Measurements from ENCODE around the gene UCHL5. TPM values are rescaled to one million over a fixed set of nuclear protein-coding genes. Genes with fewer than 3 reads are reported as not detected.
A peak's percentile ranks its signal among the peaks of the same experiment; 100 is the strongest.

Gene UCHL5
- total RNA-seq, 1 experiment from 2014 or later: 42.1 TPM

GRCh38 chr1:193042766-193043691 is 16.1 kb downstream of the UCHL5 start:
- Histone ChIP-seq H4K5ac (ENCODE audit: insufficient read length, low read depth, low read length) (no peak overlapping the region), H2BK120ac (ENCODE audit: low read depth, low read length, poor library complexity, severe bottlenecking) (no peak overlapping the region), H3K4ac (ENCODE audit: low read depth, low read length) (no peak overlapping the region), H3T11ph (ENCODE audit: low read length) (no peak overlapping the region), H2BK20ac (ENCODE audit: low read depth, low read length, poor library complexity, severe bottlenecking) (no peak overlapping the region), H4K91ac (ENCODE audit: insufficient read length, low read depth, low read length) (no peak overlapping the region), H3K4me2 (ENCODE audit: insufficient read depth, insufficient read length, low read length) (no peak overlapping the region), H3K9me3 (ENCODE audit: control insufficient read depth, low read depth, low read length) (no peaks in the 10 kb centered on the region), H3K79me1 (ENCODE audit: insufficient read depth, low read depth, low read length, poor library complexity, severe bottlenecking) (no peaks in the 10 kb centered on the region), H3K23me2 (ENCODE audit: insufficient read length, low read depth, low read length, poor library complexity, severe bottlenecking) (no peaks in the 10 kb centered on the region), H3K9ac (ENCODE audit: extremely low read depth, insufficient read length, low read length) (no peak overlapping the region), H3K56ac (ENCODE audit: insufficient read length, low read depth, low read length) (no peak overlapping the region), H3K14ac (ENCODE audit: insufficient read depth, low read length) (no peak overlapping the region), H4K8ac (replicated peaks; ENCODE audit: insufficient read length, low read depth, low read length) (no peak overlapping the region), H4K20me1 (ENCODE audit: control insufficient read depth, insufficient read depth, insufficient read length) (no peaks in the 10 kb centered on the region), H3K79me2 (ENCODE audit: insufficient read depth, low read length) (no peaks in the 10 kb centered on the region; the same call in 1 of the 2 replicates), H3K4me1 (ENCODE audit: insufficient read depth, low read length) (no peaks in the 10 kb centered on the region), H3K27me3 (ENCODE audit: insufficient read depth, low read length) (no peaks in the 10 kb centered on the region), H2AFZ (ENCODE audit: low read length) (no peak overlapping the region), H3K27ac (ENCODE audit: insufficient read length, low read depth, low read length) (no peak overlapping the region), H3K18ac (ENCODE audit: insufficient read length, low read depth, low read length) (no peak overlapping the region), H2BK12ac (ENCODE audit: insufficient read length, low read depth, low read length) (no peak overlapping the region), H2BK15ac (ENCODE audit: low read depth, low read length) (no peak overlapping the region), H2BK5ac (ENCODE audit: insufficient read length, low read length) (no peak overlapping the region), H3K23ac (ENCODE audit: insufficient read length, low read depth, low read length) (no peak overlapping the region), H2AK5ac (ENCODE audit: insufficient read length, low read length) (no peak overlapping the region)
- no CpG with 5 or more reads among the region's 1 CpG for WGBS (ENCODE audit: extremely low coverage, insufficient read length, low lambda C conversion rate)
- Mint-ChIP-seq H3K27me3 (ENCODE audit: low read depth) (no peaks in the 10 kb centered on the region), H3K36me3 (ENCODE audit: insufficient read depth in 1 of 3, low read depth in 3 of 3) (peaks cover 17 to 20% (median 20%) of the 10 kb centered on the region in 3 experiments; a peak in 6 of 7 replicates), H3K9me3 (no peaks in the 10 kb centered on the region), H3K27ac (0 out of 7 replicates have a peak overlapping the region, but pooled peaks of 2 of the 3 experiments have one; percentile 9 to 22), H3K4me1 (peaks cover 24 to 26% of the 10 kb centered on the region in 2 experiments), H3K4me3 (no peak overlapping the region)
- DNase-seq: no peak
- TF ChIP-seq, protein P1, sequence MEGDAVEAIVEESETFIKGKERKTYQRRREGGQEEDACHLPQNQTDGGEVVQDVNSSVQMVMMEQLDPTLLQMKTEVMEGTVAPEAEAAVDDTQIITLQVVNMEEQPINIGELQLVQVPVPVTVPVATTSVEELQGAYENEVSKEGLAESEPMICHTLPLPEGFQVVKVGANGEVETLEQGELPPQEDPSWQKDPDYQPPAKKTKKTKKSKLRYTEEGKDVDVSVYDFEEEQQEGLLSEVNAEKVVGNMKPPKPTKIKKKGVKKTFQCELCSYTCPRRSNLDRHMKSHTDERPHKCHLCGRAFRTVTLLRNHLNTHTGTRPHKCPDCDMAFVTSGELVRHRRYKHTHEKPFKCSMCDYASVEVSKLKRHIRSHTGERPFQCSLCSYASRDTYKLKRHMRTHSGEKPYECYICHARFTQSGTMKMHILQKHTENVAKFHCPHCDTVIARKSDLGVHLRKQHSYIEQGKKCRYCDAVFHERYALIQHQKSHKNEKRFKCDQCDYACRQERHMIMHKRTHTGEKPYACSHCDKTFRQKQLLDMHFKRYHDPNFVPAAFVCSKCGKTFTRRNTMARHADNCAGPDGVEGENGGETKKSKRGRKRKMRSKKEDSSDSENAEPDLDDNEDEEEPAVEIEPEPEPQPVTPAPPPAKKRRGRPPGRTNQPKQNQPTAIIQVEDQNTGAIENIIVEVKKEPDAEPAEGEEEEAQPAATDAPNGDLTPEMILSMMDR (conservative IDR thresholded peaks at IDR 0.05): no peak

All from H9 (cell line).